ENCODE data around the gene HCN2.
A peak's percentile ranks its signal among the peaks of the same experiment; 100 is the strongest.

Gene HCN2

GRCh38 chr19:575527-576506, 13.9 kb upstream of the HCN2 start (continued):
- no peak for TF ChIP-seq PRDM4 (tag by site-specific recombination; IDR thresholded peaks at IDR 0.05)
- TF ChIP-seq ZNF658 (tag by site-specific recombination; IDR thresholded peaks at IDR 0.05): no peak
- TF ChIP-seq ZNF354C (tag by site-specific recombination; IDR thresholded peaks at IDR 0.05; ENCODE audit: borderline replicate concordance, low read depth): no peak
- no peak for TF ChIP-seq ZNF221 (tag by site-specific recombination; IDR thresholded peaks at IDR 0.05; ENCODE audit: borderline replicate concordance)
- TF ChIP-seq KLF8 (tag by site-specific recombination; IDR thresholded peaks at IDR 0.05): no peak
- TF ChIP-seq ZNF398 (tag by site-specific recombination; IDR thresholded peaks at IDR 0.05): no peak
- no peak for TF ChIP-seq ZNF530 (tag by site-specific recombination; IDR thresholded peaks at IDR 0.05; ENCODE audit: low read depth)
- no peak for TF ChIP-seq ZNF157 (tag by site-specific recombination; IDR thresholded peaks at IDR 0.05)
- TF ChIP-seq ZBTB8A (tag by site-specific recombination; IDR thresholded peaks at IDR 0.05): no peak
- peak; percentile 77 for TF ChIP-seq ZNF692 (tag by site-specific recombination; IDR thresholded peaks at IDR 0.05)
- no peak for TF ChIP-seq ZNF394 (tag by site-specific recombination; IDR thresholded peaks at IDR 0.05; ENCODE audit: borderline replicate concordance)
- no peak for TF ChIP-seq ZNF10 (tag by site-specific recombination; IDR thresholded peaks at IDR 0.05)
- no peak for TF ChIP-seq ZNF571 (tag by site-specific recombination; IDR thresholded peaks at IDR 0.05)
- TF ChIP-seq ZNF777 (tag by site-specific recombination; IDR thresholded peaks at IDR 0.05; ENCODE audit: borderline replicate concordance): no peak
- no peak for TF ChIP-seq ZNF391 (tag by site-specific recombination; IDR thresholded peaks at IDR 0.05; ENCODE audit: borderline replicate concordance, low read depth)
- no peak for TF ChIP-seq KLF1 (tag by site-specific recombination; IDR thresholded peaks at IDR 0.05)
- 0 out of 2 replicates have a peak, but pooled peaks have one; percentile 43 for TF ChIP-seq HIC1 (tag by site-specific recombination; IDR thresholded peaks at IDR 0.05)
